Measurements from ENCODE around the gene GUK1.
A peak's percentile ranks its signal among the peaks of the same experiment; 100 is the strongest.

Gene GUK1

DNA sequence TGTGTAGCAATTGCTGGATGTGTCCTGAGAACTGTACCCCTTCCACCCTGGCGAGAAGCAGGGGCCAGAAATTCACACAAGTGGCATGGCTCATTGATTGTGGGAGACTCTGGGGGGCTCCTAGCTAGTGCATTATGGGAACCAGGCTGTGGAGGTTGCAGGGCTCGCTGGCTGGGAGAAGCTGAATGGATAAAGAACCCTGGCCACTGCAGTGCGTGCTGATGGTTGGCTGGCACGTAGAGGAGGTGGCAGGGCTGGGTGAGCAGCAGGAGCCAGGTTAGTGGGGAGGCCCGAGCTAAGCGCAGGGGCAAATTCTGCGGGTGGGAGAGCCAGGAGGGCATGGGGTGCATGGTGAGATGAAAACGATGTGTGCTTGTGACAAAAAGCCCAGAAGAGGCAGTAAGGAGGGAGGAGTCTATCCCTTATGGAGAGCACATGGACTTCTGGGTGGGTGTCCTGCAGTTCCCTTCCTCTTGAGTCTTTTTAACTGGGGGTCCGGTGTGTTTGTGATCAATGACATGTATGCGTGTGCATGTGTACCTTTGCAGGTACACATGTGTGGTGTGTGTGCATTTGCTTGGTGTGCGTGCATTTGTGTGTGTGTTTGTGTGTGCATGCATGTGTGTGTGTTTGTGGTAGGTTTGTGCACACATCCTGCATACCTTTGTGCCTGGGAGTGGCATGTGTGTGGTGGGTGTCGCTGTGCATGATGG, 3.6 kb downstream of the GUK1 start:
- peak; percentile 14 for DNase-seq (ENCODE audit: low spot score)
- TF ChIP-seq, protein P1, sequence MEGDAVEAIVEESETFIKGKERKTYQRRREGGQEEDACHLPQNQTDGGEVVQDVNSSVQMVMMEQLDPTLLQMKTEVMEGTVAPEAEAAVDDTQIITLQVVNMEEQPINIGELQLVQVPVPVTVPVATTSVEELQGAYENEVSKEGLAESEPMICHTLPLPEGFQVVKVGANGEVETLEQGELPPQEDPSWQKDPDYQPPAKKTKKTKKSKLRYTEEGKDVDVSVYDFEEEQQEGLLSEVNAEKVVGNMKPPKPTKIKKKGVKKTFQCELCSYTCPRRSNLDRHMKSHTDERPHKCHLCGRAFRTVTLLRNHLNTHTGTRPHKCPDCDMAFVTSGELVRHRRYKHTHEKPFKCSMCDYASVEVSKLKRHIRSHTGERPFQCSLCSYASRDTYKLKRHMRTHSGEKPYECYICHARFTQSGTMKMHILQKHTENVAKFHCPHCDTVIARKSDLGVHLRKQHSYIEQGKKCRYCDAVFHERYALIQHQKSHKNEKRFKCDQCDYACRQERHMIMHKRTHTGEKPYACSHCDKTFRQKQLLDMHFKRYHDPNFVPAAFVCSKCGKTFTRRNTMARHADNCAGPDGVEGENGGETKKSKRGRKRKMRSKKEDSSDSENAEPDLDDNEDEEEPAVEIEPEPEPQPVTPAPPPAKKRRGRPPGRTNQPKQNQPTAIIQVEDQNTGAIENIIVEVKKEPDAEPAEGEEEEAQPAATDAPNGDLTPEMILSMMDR (IDR thresholded peaks at IDR 0.05; ENCODE audit: extremely low read depth, missing control alignments) = no peak

DNA sequence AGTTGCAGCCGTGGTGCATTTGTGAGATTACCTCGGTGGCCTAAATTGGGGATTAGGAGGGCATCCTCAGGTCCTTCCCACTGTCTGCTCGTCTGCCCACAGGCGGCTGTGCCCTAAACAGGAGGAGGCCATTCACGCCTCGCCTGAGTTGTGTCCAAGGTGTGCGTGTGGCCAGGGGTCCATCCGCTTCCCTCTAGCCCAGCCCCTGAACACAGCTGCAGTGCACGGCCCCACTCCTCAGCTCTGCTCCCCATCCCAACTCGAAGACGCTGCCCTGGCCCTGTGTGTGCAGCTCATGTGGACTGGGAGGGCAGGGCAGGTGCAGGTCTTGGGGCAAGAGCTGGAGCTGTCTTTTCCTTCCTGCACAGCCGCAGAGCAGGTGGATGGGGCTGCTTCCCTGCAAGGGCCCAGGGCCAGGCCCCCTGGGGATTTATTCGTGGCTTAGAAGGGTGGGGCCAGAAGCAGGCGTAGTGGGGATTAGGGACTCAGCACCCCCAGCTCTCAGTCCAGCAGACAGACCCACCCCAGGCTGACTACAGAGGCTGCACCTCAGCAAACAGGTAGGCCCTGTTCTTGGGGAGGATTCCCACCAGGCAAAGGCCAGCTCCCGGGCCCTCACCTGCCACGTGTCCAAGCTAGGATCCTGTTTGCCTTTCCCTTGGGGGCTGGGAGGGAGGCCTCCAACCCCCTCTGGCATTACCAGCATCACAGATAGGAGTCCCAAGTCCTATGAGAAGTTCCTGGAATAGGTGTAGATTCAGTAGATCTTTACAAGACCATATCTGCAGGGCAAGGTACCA, 4.3 kb downstream of the GUK1 start:
- DNase-seq (ENCODE audit: low spot score) = peak; percentile 8
- TF ChIP-seq, protein P1 (IDR thresholded peaks at IDR 0.05; ENCODE audit: extremely low read depth, missing control alignments) = no peak

DNA sequence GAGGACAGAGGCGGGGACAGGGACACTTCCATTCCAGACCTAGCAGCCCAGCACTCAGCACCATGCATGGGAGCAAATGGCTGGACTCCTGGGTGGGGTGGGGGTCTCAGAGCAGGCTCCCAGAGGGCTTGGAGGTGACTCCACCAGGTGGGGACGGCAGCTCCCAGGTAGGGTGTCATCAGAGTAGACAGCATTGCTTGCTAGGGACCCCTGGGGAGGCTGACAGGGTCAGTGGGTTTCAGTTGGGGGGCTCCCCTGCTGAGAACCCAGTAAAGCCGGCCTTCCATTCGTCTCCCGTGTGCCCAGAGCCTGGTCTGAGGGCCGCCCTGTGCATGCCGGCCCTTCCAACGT, 4.9 kb downstream of the GUK1 start:
- TF ChIP-seq, protein P1 (IDR thresholded peaks at IDR 0.05; ENCODE audit: extremely low read depth, missing control alignments) = no peak
- DNase-seq (ENCODE audit: low spot score) = no peak

DNA sequence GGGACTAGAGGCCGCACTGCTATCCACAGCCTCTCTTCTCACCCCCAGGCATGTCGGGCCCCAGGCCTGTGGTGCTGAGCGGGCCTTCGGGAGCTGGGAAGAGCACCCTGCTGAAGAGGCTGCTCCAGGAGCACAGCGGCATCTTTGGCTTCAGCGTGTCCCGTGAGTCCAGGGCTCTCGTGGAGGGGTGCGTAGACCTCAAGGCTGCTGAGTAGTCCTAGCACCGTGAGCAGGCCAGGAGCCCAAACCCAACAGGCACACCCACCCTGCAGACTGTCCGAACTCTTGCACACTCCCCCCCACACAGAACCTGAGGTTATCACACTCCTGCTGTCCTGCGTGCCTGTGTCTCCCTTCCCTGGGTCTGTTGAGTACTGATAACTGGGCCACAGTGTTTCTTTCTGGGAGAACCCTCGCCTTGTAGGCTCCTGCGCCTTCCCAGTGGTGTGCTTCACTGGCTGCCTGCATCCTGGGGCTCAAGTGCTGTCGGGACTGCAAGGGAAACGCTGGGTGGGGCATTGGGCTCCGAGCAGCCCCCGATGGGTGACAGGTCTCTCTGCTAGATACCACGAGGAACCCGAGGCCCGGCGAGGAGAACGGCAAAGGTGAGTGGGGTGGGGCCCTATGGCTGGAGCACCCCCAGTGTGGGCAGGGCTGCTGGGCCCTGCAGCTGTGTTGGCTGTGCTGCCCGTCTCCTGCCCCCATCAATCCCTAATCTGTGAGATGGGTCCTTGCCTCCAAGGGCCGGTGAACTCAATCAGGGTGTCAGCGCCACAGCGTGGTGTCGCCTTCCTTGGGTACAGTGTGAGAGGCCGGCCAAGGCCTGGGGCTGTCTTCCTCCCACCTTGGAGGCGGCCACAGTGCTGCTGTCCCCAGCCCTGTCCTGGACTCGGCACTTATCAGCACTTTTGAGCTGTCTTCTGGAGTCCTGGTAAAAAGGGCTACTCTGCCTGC, 5.7 kb downstream of the GUK1 start:
- no peak for DNase-seq (ENCODE audit: low spot score)
- TF ChIP-seq, protein P1 (IDR thresholded peaks at IDR 0.05; ENCODE audit: extremely low read depth, missing control alignments) = no peak

DNA sequence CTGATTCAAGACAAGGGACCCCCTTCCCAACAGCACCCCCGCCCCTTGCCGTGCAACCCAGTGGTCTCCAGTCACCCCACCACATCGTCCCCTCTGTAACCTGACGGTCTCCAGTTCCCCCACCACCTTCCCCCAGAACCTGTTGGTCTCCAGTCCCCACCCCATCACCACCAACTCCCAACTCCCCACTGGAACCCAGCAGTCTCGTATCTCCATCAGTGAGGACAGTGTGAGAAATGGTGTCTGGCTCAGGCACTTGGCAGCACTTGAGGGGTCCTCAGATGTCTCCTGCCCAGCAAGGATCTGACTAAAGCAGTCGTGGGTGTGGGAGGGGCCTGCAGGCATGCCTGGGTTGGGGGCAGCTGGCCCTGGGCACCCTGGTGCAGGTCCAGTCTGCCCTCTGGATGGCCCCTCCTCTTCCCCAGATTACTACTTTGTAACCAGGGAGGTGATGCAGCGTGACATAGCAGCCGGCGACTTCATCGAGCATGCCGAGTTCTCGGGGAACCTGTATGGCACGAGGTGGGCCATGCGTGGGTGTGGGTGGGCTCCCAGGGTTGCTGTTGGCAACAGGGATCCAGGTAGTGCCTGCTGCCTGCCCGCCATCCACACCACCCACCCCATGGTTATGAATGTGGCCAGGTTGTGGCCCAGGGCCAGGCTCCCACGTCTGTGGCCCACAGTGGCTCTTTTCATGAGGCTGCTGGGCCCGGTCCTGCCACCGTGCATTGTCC, 6.5 kb downstream of the GUK1 start:
- TF ChIP-seq, protein P1 (IDR thresholded peaks at IDR 0.05; ENCODE audit: extremely low read depth, missing control alignments) = no peak
- peak; percentile 11 for DNase-seq (ENCODE audit: low spot score)

DNA sequence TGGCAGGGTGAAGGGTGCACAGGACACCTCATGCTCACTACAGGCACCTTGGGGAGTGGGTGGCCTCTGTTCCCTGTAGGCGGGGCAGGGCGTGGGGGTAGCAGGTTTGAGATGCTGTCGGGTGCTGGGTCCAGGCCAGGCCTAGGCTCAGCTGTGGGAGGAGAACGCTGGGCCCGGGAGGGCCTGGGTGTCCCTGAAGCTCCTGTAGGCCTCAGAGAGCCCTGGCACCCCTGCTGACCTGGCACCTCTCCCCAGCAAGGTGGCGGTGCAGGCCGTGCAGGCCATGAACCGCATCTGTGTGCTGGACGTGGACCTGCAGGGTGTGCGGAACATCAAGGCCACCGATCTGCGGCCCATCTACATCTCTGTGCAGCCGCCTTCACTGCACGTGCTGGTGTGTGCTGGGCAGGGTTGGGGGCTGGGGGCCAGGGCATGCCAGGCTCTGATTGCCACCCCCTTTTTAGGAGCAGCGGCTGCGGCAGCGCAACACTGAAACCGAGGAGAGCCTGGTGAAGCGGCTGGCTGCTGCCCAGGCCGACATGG, 7.1 kb downstream of the GUK1 start:
- peak; percentile 12 for DNase-seq (ENCODE audit: low spot score)
- TF ChIP-seq, protein P1 (IDR thresholded peaks at IDR 0.05; ENCODE audit: extremely low read depth, missing control alignments) = no peak

Data from GM20000 (cell line).